AG04450 (cell line): ENCODE data around the gene ZNF367. TPM values are rescaled to one million over a fixed set of nuclear protein-coding genes. Genes with fewer than 3 reads are reported as not detected.

Source experiments
- CTCF ChIA-PET: fragments of 300-600, 350-600 bp; formaldehyde crosslinking; extraction: SDS; loops from one replicate; lab custom pipeline; 2022; ENCODE audit warnings: antibody characterized with exemption, inconsistent platforms; lab: Charles Lee
- POLR2A ChIA-PET: fragments of 350-600 bp; formaldehyde crosslinking; extraction: SDS; loops from one replicate; lab custom pipeline; 2021; ENCODE audit warnings: antibody characterized with exemption, inconsistent platforms; lab: Yijun Ruan, JAX
- DNase-seq: peaks from one replicate; pipeline ENCODE4 v3.0.0-alpha.2; 2011; ENCODE audit warnings: low read depth, low spot score
- H3K27ac ChIP-seq: one replicate; pipeline ENCODE4 v1.5.1; 2012; ENCODE audit warnings: low read depth, low read length, control low read depth
- H3K27me3 ChIP-seq: one replicate; pipeline ENCODE4 v1.6.0; 2012; ENCODE audit warnings: low read length; ENCODE audit not compliant: control insufficient read depth, insufficient read depth
- H3K4me3 ChIP-seq: 2 replicates; pipeline ENCODE4 v1.5.1; 2011; ENCODE audit warnings: mild to moderate bottlenecking, low read depth, low read length, control low read depth
- H3K9me3 ChIP-seq: 2 replicates; pipeline ENCODE4 v1.5.1; 2012; ENCODE audit warnings: low read length; ENCODE audit not compliant: control insufficient read depth, insufficient read depth
- CTCF ChIP-seq: IDR thresholded peaks from 2 replicates; pipeline ENCODE4 v1.5.1; 2011; ENCODE audit warnings: low read depth, low read length, control low read depth, inconsistent platforms
- polyA plus RNA-seq: library from polyadenylated mRNA; depleted of rRNA; stranded (reverse); fragments of >200 nt; gene quantifications from 2 replicates; pipeline ENCODE4 v1.2.3, GENCODE V29; 2011

The ZNF367 gene
- polyA plus RNA-seq, 1 experiment = 0.60 TPM

- Histone ChIP-seq H3K4me3 (no peak overlapping the region), H3K27ac (peak overlapping the region; percentile 83), H3K27me3 (no peaks in the 10 kb centered on the region), H3K9me3 (no peaks in the 10 kb centered on the region)
- ChIA-PET CTCF (no interaction called here), POLR2A (interaction anchor here (0.5 to 0.6 kb wide), 2 partner anchors 17 to 30 kb away, joined by 3 read pairs; no protein-coding TSS in a partner anchor)
- no peak for TF ChIP-seq CTCF
- DNase-seq = peak; percentile 64
Observed at GRCh38 chr9:96420468-96421219, 2.5 kb upstream of the ZNF367 start.

- no peak for DNase-seq
- no peak overlapping the region for H3K27ac ChIP-seq
- no peaks in the 10 kb centered on the region for H3K27me3 ChIP-seq
- H3K9me3 ChIP-seq = no peaks in the 10 kb centered on the region
- H3K4me3 ChIP-seq = peak overlapping the region; percentile 75
- ChIA-PET CTCF (interaction anchor here (0.8 to 1.0 kb wide), 2 partner anchors 93 to 247 kb away, joined by 3 to 4 read pairs; no protein-coding TSS in a partner anchor), POLR2A (interaction anchor here (0.6 kb wide), 1 partner anchor 40 kb away, joined by 3 read pairs; no protein-coding TSS in a partner anchor)
- no peak for TF ChIP-seq CTCF
Observed at GRCh38 chr9:96419691-96419969, 1.5 kb upstream of the ZNF367 start.

GRCh38 chr9:96418920-96419690 lies 935 bp upstream of the ZNF367 start:
- H3K9me3 ChIP-seq = no peaks in the 10 kb centered on the region
- ChIA-PET CTCF (interaction anchor here (0.8 to 1.0 kb wide), 2 partner anchors 92 to 248 kb away, joined by 3 to 4 read pairs; no protein-coding TSS in a partner anchor), POLR2A (interaction anchor here (0.6 kb wide), 1 partner anchor 40 kb away, joined by 3 read pairs; no protein-coding TSS in a partner anchor)
- H3K27ac ChIP-seq = peak overlapping the region; percentile 83
- DNase-seq = peak; percentile 16
- no peak for TF ChIP-seq CTCF
- no peaks in the 10 kb centered on the region for H3K27me3 ChIP-seq
- H3K4me3 ChIP-seq = peak overlapping the region; percentile 75

GRCh38 chr9:96417661-96418082 lies 498 bp downstream of the ZNF367 start:
- no peak for TF ChIP-seq CTCF
- ChIA-PET CTCF (no interaction called here), POLR2A (no interaction called here)
- Histone ChIP-seq H3K27ac (peak overlapping the region; percentile 31), H3K9me3 (no peaks in the 10 kb centered on the region), H3K27me3 (no peaks in the 10 kb centered on the region), H3K4me3 (peak overlapping the region; percentile 95)
- no peak for DNase-seq
